NCI-H2029 treated with DMSO at 0.1 percent for 48 hours (cell line): ENCODE results near the gene ZNF814.
"Not testable (repeated sequence)": the region's sequence is repeated elsewhere in the genome, so short reads cannot be mapped to it uniquely, and the experiment has no call there.

Experiments
- DNase-seq: peaks from one replicate; lab custom pipeline; 2025; lab: John Stamatoyannopoulos, UW

Gene ZNF814

DNA sequence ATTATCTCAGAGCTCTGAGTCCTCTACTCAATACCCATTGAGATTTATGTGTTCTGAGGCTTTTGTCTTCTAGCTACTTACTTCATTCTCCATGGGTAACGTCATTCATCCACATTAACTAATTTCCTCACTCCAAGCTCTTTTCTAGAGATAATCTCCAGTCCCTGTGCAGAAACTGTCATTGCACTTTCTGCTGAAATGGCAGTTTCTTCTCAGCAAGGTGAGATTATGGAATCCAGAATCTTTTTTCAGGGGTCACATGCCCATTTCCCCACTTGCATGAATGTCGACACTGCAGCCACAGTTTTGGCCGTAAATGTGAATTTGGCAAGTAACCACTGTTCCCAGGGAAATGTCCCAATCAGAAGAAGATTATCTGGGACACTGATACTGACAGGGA lies 26.5 kb downstream of the ZNF814 start:
- DNase-seq = not testable (repeated sequence)

DNA sequence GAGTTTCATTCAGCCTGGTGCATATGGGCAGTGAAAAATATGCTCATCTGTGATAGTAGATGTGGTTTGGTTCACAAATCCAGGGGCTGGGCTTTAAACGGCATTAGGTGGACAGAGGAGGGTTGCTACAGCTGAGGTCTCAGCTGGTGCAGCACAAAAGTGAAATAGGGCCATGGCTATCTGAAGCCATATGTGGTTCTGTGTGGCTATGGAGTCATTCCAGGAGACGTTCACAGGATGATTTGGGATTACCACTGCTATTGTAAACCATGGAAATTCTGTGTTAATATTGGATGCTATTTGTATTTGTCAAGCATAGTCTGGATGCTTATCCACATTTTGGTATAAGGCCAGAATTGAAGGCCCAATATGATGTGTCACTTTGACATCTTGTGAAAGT lies 34.7 kb downstream of the ZNF814 start:
- DNase-seq = not testable (repeated sequence)

DNA sequence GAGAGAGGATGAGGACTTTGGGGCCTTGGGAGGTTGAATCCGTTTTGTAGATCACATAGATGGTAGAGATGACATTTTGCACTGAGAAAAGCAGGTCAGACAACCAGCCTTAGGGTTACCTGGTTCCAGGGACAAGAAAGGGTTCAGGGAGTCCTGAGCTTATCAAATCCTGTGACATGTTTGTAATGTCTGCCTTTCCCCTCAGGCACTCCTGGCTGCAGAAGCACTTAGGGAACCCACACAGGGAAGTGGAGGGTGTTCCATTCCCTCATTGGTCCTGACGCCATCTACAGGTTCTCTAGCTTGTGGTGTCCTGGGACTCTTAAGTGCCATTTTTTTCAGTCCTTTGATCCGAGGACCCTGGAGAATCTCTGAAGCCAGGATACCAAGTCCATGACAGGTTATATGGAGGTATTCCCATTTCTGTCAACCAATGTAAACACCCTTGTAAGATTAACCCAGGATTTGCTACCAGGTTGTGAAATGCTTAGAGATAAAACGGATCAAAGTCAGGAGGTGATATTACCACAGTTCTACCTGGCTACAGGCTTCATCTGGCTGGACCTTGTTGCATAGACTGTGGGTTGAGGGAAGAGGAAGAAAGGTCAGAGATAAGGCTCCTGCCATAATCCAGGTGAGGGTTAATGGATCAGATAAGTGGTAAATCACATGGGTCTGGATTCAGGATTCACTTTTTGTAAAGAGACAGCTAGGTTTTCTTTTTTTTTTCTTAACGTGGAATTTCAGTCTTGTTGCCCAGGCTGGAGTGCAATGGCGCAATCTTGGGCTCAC lies 36.8 kb downstream of the ZNF814 start:
- not testable (repeated sequence) for DNase-seq

DNA sequence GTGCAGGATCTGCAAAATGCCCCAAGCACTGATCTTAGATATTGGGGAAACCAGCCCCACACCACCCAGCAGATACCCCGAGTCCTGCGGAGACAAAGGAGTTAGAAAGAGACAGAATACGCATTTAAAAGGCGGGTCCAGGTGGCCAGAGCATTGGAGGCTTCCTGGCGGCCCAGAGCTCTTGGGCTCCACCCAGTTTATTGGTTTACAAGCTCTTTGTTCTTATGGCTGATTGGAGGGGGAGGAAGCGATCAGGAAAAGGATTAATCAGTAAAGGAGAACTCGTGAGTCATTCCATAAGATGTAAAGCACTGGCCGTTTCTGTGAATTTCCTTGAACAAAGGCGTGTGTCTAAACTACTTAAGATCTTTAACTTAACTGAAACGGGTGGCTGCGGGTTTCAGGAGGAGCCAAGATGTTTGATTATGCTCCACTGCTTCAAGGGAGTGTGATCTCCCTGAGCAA lies 38.3 kb downstream of the ZNF814 start:
- no peak for DNase-seq

DNA sequence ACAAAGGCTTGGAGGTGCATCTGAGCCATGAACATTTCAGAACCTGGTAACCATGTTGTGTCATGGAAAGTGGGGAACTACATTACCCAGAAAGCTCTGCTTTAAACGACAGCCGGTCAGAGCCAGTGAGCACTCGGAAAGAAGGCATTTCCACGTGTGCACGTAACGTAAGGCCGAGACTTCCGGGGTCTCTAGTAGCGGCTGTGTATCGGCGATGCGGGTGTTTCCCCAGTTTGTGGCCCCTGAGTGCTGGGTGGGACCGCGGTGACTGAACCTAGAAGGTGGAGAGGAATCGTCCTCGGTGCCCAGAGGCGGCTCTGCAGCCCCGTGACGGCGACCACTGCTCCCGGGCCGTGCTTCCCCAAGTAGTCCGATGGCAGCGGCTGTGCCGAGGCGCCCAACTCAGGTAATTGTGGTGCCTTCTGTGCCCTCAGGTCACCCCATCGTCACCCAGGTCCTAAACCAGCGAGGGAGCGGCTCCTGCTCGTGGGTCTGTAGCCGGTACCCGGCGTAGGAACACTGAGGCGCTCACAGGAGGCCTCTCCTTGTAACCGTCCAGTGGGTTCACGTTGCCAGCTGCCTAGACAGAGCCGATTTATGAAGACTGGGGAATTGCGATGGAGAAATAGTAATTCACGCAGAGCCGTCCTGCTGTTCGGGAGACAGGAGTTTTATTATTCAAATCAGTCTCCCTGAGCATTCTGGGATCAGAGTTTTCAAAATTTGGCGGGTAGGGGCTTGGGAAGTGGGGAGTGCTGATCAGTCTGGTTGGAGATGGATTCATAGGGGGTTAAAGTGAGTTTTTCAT lies 39.0 kb downstream of the ZNF814 start, which contains the start of gene ZNF587:
ZNF587 (plus strand) TSS at position 194 of the 808 bp plus-strand sequence; CDS start at position 374, 180 bp downstream.
- peak; percentile 57 for DNase-seq

- not testable (repeated sequence) for DNase-seq
Observed at GRCh38 chr19:57849162-57849665, 39.6 kb downstream of the ZNF814 start.

GRCh38 chr19:57847164-57847563 lies 41.7 kb downstream of the ZNF814 start:
- not testable (repeated sequence) for DNase-seq

- no peak for DNase-seq
Observed at GRCh38 chr19:57841122-57841763, 47.6 kb downstream of the ZNF814 start.

- DNase-seq = not testable (repeated sequence)
Observed at GRCh38 chr19:57838622-57839191, 50.1 kb downstream of the ZNF814 start.

GRCh38 chr19:57836991-57837390 lies 51.8 kb downstream of the ZNF814 start:
- DNase-seq = not testable (repeated sequence)

- DNase-seq = peak; percentile 45
Observed at GRCh38 chr19:57830071-57830602, 58.7 kb downstream of the ZNF814 start, which contains the start of gene ZNF587B. TSS of gene ZNF587B (plus strand) at chr19:57830299. CDS start at chr19:57830529, 230 bp downstream.

- DNase-seq = no peak
Observed at GRCh38 chr19:57829316-57829715, 59.5 kb downstream of the ZNF814 start.

- no peak for DNase-seq
Observed at GRCh38 chr19:57825511-57825910, 63.3 kb downstream of the ZNF814 start.

GRCh38 chr19:57823608-57824007 lies 65.2 kb downstream of the ZNF814 start:
- DNase-seq = not testable (repeated sequence)

DNA sequence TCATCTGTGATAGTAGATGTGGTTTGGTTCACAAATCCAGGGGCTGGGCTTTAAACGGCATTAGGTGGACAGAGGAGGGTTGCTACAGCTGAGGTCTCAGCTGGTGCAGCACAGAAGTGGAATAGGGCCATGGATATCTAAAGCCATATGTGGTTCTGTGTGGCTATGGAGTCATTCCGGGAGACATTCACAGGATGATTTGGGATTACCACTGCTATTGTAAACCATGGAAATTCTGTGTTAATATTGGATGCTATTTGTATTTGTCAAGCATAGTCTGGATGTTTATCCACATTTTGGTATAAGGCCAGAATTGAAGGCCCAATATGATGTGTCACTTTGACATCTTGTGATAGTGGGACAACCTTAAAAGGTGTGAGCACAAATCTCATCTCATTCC lies 65.7 kb downstream of the ZNF814 start:
- not testable (repeated sequence) for DNase-seq

DNA sequence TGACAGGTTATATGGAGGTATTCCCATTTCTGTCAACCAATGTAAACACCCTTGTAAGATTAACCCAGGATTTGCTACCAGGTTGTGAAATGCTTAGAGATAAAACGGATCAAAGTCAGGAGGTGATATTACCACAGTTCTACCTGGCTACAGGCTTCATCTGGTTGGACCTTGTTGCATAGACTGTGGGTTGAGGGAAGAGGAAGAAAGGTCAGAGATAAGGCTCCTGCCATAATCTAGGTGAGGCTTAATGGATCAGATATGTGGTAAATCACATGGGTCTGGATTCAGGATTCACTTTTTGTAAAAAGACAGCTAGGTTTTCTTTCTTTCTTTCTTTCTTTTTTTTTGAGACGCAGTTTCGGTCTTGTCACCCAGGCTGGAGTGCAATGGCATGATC lies 67.3 kb downstream of the ZNF814 start:
- not testable (repeated sequence) for DNase-seq

GRCh38 chr19:57821095-57821494 lies 67.7 kb downstream of the ZNF814 start:
- not testable (repeated sequence) for DNase-seq

DNA sequence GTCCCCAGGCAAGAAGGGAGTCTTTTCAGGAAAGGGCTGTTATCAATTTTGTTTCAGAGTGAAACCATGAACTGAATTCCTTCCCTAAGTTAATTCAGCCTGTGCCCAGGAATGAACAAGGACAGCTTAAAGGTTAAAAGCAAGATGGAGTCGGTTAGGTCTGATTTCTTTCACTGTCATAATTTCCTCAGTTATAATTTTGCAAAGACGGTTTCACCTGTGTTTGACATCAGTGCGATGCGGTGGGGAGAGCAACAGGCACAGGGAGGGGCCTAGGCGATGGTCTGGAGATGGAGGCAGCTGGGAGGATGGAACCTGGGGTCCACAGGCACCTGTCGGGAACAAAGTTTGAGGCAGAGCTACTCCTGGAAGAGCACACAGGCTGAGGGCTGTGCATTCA lies 68.2 kb downstream of the ZNF814 start:
- DNase-seq = no peak

DNA sequence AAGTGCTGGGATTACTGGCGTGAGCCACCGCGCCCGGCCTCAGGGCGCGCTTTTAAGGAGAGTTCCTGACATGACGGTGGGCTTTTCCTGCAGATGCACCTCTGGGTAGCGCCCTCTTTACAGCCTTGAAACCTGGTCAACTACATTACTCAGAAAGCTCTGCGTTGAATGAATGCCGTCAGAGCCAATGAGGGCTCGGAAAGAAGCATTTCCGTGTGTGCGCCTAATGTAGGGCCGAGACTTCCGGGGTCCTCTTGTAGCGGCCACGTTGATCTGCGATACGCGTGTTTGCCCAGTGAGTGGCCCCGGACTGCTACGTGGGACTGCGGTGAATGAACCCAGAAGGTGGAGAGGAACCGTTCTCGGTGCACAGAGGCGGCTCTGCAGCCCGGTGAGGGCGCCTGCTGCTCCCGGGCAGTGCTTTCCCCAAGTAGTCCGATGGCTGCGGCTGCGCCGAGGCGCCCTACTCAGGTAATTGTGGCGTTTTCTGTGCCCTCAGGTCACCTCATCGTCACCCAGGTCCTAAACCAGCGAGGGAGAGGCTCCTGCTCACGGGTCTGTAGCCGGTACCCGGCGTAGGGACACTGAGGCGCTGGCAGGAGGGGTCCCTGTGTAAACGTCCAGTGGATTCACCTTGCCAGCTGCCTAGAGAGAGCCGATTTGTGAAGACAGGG lies 69.2 kb downstream of the ZNF814 start:
- DNase-seq = peak; percentile 78

- no peak for DNase-seq
Observed at GRCh38 chr19:57818378-57818777, 70.5 kb downstream of the ZNF814 start.

- DNase-seq = no peak
Observed at GRCh38 chr19:57817976-57818375, 70.9 kb downstream of the ZNF814 start.
